Left ventricle myocardium inferior (tissue), 1 donor: ENCODE data around the gene ISOC1. TPM values are rescaled to one million over a fixed set of nuclear protein-coding genes. Genes with fewer than 3 reads are reported as not detected.

Experiments used
- DNase-seq: peaks from one replicate; pipeline ENCODE4 v3.0.0-alpha.2; 2020
- H3K27ac ChIP-seq: fragments of 200-600 bp; replicated peaks from 2 replicates; pipeline ENCODE4 v1.8.0; 2021
- H3K27me3 ChIP-seq: fragments of 200-600 bp; 2 replicates; pipeline ENCODE4 v1.8.0; 2021; ENCODE audit warnings: low read depth
- H3K36me3 ChIP-seq: fragments of 200-600 bp; 2 replicates; pipeline ENCODE4 v1.8.0; 2021
- H3K4me1 ChIP-seq: fragments of 200-600 bp; 2 replicates; pipeline ENCODE4 v1.8.0; 2021
- H3K4me3 ChIP-seq: fragments of 200-600 bp; 2 replicates; pipeline ENCODE4 v1.8.0; 2021; ENCODE audit warnings: mild to moderate bottlenecking, moderate library complexity
- H3K9me3 ChIP-seq: fragments of 200-600 bp; replicated peaks from 2 replicates; pipeline ENCODE4 v1.8.0; 2021
- intact Hi-C: fragments of 100-400 bp; cut with micrococcal nuclease; formaldehyde crosslinking; loops from one replicate; pipeline ENCODE4 v1.11.0; 2022
- total RNA-seq: library from RNA; stranded (reverse); fragmentation: NEBNext Ultra II Directional; extraction: Animal tissue kit (Norgen Biotek cat#: 25700); gene quantifications from one replicate; pipeline ENCODE4 v1.2.1, GENCODE V29; 2021
- TF ChIP-seq, protein P1 (sequence below): fragments of 200-600 bp; IDR thresholded peaks from 2 replicates; pipeline ENCODE4 v1.8.0; 2021; ENCODE audit warnings: antibody characterized with exemption, mild to moderate bottlenecking, borderline replicate concordance
- donor health status: DM: no; HTN: yes; CAD: no; lungs with severe emphysema.

Gene ISOC1
- total RNA-seq, 1 donor from 2014 or later: 112 TPM

DNA sequence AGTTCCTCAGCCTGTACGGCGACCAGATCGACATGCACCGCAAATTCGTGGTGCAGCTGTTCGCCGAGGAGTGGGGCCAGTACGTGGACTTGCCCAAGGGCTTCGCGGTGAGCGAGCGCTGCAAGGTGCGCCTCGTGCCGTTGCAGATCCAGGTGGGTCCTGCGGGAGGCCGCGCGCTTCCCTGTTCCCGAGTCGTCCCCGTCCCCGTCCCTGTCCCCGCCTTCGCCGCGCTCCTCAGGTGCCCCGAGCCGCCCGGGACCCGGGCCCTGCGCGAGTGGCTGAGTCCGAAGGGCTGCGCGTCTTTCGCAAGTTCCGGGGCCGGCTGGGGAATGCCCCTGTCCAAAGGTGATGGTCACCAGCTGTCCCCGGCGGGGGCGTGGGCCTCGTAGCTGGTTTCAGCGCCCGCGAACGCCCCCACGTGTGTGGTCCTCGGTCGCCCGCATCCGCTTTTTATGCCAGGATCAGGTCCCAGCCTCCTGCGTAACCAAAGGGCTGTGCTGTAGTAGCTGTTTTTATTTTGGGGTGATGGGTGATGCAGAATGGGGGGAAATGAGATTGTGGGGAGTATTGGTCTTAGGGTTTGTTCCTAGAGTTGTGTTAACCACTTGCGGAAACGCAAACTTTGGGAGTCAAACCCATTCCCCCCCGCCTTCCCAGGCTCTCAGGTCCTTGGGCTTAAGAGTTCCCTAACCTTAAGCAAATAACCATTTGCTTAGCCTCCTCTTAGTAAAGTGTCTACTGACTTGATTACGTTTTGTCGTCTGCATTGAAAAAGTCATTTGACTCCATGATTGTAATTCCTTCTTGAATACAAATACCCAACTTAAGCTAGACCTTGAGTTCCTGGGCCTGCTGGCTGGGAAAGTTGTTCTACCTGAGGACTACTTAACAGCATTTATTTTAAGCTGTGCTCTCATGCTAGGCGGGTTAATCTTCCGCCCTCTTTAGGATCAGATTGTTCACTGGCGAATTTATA is 663 bp downstream of the ISOC1 start:
- Histone ChIP-seq H3K4me3 (peak overlapping the region; percentile 90), H3K27ac (peak overlapping the region; percentile 95), H3K4me1 (peaks cover 64% of the 10 kb centered on the region), H3K9me3 (no peaks in the 10 kb centered on the region), H3K27me3 (no peaks in the 10 kb centered on the region), H3K36me3 (no peaks in the 10 kb centered on the region)
- intact Hi-C loops: no loop called here
- DNase-seq: peak; percentile 79
- TF ChIP-seq, protein P1, sequence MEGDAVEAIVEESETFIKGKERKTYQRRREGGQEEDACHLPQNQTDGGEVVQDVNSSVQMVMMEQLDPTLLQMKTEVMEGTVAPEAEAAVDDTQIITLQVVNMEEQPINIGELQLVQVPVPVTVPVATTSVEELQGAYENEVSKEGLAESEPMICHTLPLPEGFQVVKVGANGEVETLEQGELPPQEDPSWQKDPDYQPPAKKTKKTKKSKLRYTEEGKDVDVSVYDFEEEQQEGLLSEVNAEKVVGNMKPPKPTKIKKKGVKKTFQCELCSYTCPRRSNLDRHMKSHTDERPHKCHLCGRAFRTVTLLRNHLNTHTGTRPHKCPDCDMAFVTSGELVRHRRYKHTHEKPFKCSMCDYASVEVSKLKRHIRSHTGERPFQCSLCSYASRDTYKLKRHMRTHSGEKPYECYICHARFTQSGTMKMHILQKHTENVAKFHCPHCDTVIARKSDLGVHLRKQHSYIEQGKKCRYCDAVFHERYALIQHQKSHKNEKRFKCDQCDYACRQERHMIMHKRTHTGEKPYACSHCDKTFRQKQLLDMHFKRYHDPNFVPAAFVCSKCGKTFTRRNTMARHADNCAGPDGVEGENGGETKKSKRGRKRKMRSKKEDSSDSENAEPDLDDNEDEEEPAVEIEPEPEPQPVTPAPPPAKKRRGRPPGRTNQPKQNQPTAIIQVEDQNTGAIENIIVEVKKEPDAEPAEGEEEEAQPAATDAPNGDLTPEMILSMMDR: no peak

DNA sequence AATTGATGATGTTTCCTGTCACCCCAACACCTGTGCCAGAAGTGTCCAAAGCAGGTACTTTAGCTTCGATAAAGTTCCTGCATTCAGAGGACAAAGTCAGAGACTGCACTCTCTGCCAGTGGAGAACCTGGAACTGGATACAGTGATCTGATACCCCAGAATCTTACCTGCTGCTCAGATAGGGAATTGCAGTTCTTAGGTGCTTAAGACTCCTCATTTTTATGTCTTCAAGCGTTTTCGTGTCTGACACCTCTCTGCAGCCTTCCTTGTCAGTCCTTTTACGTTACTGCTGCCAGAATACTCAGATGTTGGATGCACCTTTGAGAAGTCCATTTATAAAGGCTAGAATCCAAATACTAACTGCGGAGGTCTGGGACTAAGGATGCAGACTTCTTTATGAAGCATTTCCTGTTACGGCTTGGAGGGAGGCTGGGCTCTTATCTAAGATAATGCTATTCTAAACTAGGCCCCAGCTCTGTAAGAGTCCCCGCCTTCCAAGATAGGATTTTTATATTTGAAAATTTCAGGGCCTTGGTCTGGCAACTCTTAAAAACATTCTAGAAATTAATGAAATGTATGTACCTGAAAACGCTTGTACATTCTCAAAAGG is 1.9 kb downstream of the ISOC1 start:
- Histone ChIP-seq H3K4me3 (peak overlapping the region; percentile 90), H3K27ac (peak overlapping the region; percentile 95), H3K27me3 (no peaks in the 10 kb centered on the region), H3K9me3 (no peaks in the 10 kb centered on the region), H3K36me3 (no peaks in the 10 kb centered on the region), H3K4me1 (peaks cover 71% of the 10 kb centered on the region)
- TF ChIP-seq, protein P1: no peak
- DNase-seq: no peak
- intact Hi-C loops: no loop called here

DNA sequence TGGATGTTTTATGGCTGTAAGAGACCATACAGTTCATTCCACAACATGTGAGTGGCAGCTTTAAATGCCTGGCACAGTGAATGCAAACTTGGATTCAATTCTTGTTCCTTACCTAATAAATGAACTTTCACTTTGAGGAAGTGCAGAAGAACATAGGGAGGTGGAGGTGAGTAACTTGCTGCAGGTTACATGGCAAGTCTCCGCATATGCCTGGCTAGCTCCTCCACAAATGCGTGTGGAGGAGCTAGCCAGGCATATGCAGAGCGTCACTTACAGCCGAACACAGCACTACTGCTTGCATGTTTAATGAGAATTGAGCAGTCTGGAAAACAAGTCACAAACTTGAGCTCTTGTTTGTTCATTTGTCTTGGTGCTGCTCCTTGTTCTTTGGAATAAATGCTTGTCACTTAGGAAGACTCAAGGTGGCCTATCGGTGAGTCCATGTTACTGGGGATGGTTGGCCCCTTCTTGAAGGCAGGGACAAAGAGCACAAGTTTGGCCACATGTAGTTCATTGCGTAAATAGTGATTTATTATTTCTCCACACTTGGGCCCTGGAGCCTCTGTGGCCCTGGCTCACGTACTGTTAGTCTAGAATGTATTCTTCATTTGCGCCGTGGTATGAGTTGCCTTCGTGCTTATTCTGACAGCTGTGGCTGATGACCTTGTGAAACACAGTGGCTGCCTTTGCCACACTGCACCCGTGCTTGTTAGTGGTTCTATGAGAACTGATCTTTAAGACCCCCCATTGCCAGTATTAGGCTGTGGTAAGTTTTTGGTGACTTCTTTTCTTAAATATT is 3.1 kb downstream of the ISOC1 start:
- Histone ChIP-seq H3K4me3 (peak overlapping the region; percentile 90), H3K9me3 (no peaks in the 10 kb centered on the region), H3K27me3 (no peaks in the 10 kb centered on the region), H3K36me3 (no peaks in the 10 kb centered on the region), H3K4me1 (peaks cover 83% of the 10 kb centered on the region), H3K27ac (peak overlapping the region; percentile 95)
- no peak for DNase-seq
- TF ChIP-seq, protein P1: no peak
- intact Hi-C loops: no loop called here

DNA sequence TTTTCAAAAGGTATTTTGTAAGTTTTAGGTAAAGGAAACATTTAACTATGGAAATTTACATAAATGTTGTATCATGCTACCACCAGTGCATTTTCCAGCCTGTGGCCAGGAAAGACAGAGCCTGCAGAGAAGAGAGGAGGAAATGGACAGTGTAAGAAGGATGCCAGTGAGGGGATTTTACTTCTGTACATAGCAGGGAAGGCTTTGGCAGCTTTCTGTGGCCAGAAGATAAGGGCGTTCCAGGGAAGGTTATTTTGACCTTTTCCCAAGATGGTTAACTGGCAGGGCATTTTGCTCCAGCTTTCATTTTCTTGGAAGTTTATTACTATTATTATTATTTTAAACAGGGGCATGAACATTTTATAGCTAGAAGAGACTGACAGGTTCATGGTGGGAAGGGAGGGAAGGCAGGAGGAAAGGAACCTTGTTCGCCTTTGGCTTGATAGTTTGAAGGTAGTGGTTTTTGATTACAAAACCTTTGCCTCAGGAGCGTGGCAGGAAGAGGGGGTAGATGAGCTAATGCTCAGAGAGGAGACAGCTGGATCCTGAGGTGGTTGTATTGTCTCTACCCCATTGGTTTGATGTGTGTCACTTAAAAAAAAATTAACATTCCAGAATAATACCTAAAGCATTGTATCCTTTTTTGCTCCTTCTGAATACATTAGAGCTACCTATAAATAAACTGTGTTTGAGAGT is 4.1 kb downstream of the ISOC1 start:
- Histone ChIP-seq H3K4me3 (peak overlapping the region; percentile 90), H3K9me3 (no peaks in the 10 kb centered on the region), H3K36me3 (no peaks in the 10 kb centered on the region), H3K27me3 (no peaks in the 10 kb centered on the region), H3K4me1 (peaks cover 90% of the 10 kb centered on the region), H3K27ac (peak overlapping the region; percentile 95)
- DNase-seq: no peak
- TF ChIP-seq, protein P1: no peak
- intact Hi-C loops: no loop called here

DNA sequence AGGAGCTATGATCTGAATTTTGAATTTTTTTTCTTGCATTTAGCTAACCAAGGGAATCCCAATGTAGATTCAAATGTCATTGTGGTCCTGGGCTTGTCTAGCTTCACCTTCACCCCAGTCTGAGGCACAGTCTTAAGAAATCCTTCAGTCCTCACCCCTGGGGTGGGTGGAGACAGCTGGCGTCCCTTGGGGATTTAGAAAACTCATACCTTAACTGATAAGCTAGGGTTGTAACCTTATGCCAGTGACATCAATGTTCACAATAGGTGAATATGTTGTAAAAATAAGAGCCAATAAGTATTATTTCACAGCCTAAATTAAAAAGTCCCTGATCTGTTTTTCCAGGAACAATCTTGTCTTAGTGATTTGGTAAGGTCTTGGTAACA is 4.6 kb downstream of the ISOC1 start:
- Histone ChIP-seq H3K4me3 (peak overlapping the region; percentile 90), H3K4me1 (peaks cover 90% of the 10 kb centered on the region), H3K27me3 (no peaks in the 10 kb centered on the region), H3K27ac (peak overlapping the region; percentile 95), H3K36me3 (no peaks in the 10 kb centered on the region), H3K9me3 (no peaks in the 10 kb centered on the region)
- intact Hi-C loops: no loop called here
- TF ChIP-seq, protein P1: no peak
- DNase-seq: no peak
